Activated CD8-positive, alpha-beta memory T cell treated with anti-CD3 and anti-CD28 coated beads for 36 hours (primary cell): Measurements from ENCODE around the gene COL6A2. TPM values are rescaled to one million over a fixed set of nuclear protein-coding genes. Genes with fewer than 3 reads are reported as not detected.

Source experiments
- CTCF ChIA-PET: fragments of 350-600 bp; sonication (Branson Sonifier 250); formaldehyde crosslinking; loops from one replicate; lab custom pipeline; 2021; ENCODE audit warnings: antibody characterized with exemption; lab: Charles Lee
- POLR2A ChIA-PET: fragments of 350-600 bp; sonication (Branson Sonifier 250); formaldehyde crosslinking; loops from one replicate; lab custom pipeline; 2021; ENCODE audit warnings: antibody characterized with exemption; lab: Charles Lee
- total RNA-seq, 2 experiments: library from RNA; stranded (reverse); gene quantifications; one replicate each; pipeline ENCODE4 v1.2.3, GENCODE V29; 2021

Gene COL6A2
- total RNA-seq, 2 experiments from 2014 or later = 12.7 to 13.9 TPM

- CTCF ChIA-PET = no interaction called here
- POLR2A ChIA-PET = no interaction called here
Observed at GRCh38 chr21:46109313-46110221, 11.7 kb downstream of the COL6A2 start.

GRCh38 chr21:46110499-46111192 is 12.7 kb downstream of the COL6A2 start:
- CTCF ChIA-PET = no interaction called here
- POLR2A ChIA-PET = no interaction called here

GRCh38 chr21:46111193-46111571 is 13.3 kb downstream of the COL6A2 start:
- CTCF ChIA-PET = no interaction called here

GRCh38 chr21:46111857-46112724 is 14.2 kb downstream of the COL6A2 start:
- ChIA-PET CTCF (interaction anchor here (1.0 kb wide), 1 partner anchor 44 kb away, joined by 3 read pairs; no protein-coding TSS in a partner anchor), POLR2A (no interaction called here)

More at GRCh38 chr21:46111193-46111571, 13.3 kb downstream of the COL6A2 start:
- POLR2A ChIA-PET = no interaction called here

GRCh38 chr21:46112725-46113215 is 14.9 kb downstream of the COL6A2 start:
- CTCF ChIA-PET = interaction anchor here (1.0 kb wide), 1 partner anchor 43 kb away, joined by 3 read pairs; no protein-coding TSS in a partner anchor
- POLR2A ChIA-PET = no interaction called here

- POLR2A ChIA-PET = no interaction called here
- CTCF ChIA-PET = no interaction called here
Observed at GRCh38 chr21:46113497-46114176, 15.7 kb downstream of the COL6A2 start.

GRCh38 chr21:46114963-46115362 is 17.1 kb downstream of the COL6A2 start:
- POLR2A ChIA-PET = no interaction called here

GRCh38 chr21:46115441-46116188 is 17.7 kb downstream of the COL6A2 start:
- ChIA-PET CTCF (no interaction called here), POLR2A (no interaction called here)

More at GRCh38 chr21:46114963-46115362, 17.1 kb downstream of the COL6A2 start:
- CTCF ChIA-PET = interaction anchor here (0.6 kb wide), 1 partner anchor 31 kb away, joined by 3 read pairs; no protein-coding TSS in a partner anchor

- ChIA-PET POLR2A (no interaction called here), CTCF (no interaction called here)
Observed at GRCh38 chr21:46116189-46116775, 18.4 kb downstream of the COL6A2 start.

GRCh38 chr21:46116776-46117585 is 19.1 kb downstream of the COL6A2 start:
- ChIA-PET POLR2A (no interaction called here), CTCF (no interaction called here)

- ChIA-PET CTCF (no interaction called here), POLR2A (no interaction called here)
Observed at GRCh38 chr21:46117586-46118315, 19.8 kb downstream of the COL6A2 start.

GRCh38 chr21:46118316-46119143 is 20.6 kb downstream of the COL6A2 start:
- ChIA-PET POLR2A (no interaction called here), CTCF (no interaction called here)

GRCh38 chr21:46119144-46119636 is 21.3 kb downstream of the COL6A2 start:
- CTCF ChIA-PET = no interaction called here

GRCh38 chr21:46119637-46120271 is 21.8 kb downstream of the COL6A2 start:
- CTCF ChIA-PET = no interaction called here
- POLR2A ChIA-PET = no interaction called here

More at GRCh38 chr21:46119144-46119636, 21.3 kb downstream of the COL6A2 start:
- POLR2A ChIA-PET = no interaction called here
